GM23248 (cell line): ENCODE measurements around the gene ALG13.

Source experiments
- EZH2 ChIP-seq: fragments of 200-600 bp; sonication (generic); IDR thresholded peaks from 2 replicates; pipeline ENCODE4 v1.6.1; 2018; ENCODE audit warnings: antibody characterized with exemption, mild to moderate bottlenecking; ENCODE audit not compliant: insufficient read depth, poor library complexity, severe bottlenecking
- EZH2phosphoT487 ChIP-seq: fragments of 200-600 bp; sonication (generic); IDR thresholded peaks from 2 replicates; pipeline ENCODE4 v1.6.1; 2018; ENCODE audit warnings: antibody characterized with exemption, moderate library complexity, mild to moderate bottlenecking, low read depth; ENCODE audit not compliant: insufficient read depth

GRCh38 chrX:111680988-111681779 lies at the start of gene ALG13:
- TF ChIP-seq EZH2phosphoT487 (no peak), EZH2 (no peak)
